DOHH2 (cell line): ENCODE measurements around the gene MAP2K3.

Experiments used
- CTCF ChIP-seq: fragments of 200-600 bp; sonication (generic); IDR thresholded peaks from one replicate; pipeline ENCODE4 v1.5.1; 2014; ENCODE audit warnings: antibody characterized with exemption, mild to moderate bottlenecking, low read depth, low read length; ENCODE audit not compliant: poor library complexity, severe bottlenecking
- EZH2phosphoT487 ChIP-seq: fragments of 200-600 bp; sonication (generic); IDR thresholded peaks from 2 replicates; pipeline ENCODE4 v1.6.1; 2017; ENCODE audit warnings: borderline replicate concordance, mild to moderate bottlenecking, antibody characterized with exemption, low read length, moderate library complexity, mixed read lengths

GRCh38 chr17:21352981-21353265 is 68.4 kb downstream of the MAP2K3 start:
- TF ChIP-seq CTCF (no peak), EZH2phosphoT487 (no peak)
